ENCODE data around the gene CCDC92.

The CCDC92 gene

GRCh38 chr12:123946152-123946515 lies 26.5 kb downstream of the CCDC92 start:
- TF ChIP-seq, protein P1, sequence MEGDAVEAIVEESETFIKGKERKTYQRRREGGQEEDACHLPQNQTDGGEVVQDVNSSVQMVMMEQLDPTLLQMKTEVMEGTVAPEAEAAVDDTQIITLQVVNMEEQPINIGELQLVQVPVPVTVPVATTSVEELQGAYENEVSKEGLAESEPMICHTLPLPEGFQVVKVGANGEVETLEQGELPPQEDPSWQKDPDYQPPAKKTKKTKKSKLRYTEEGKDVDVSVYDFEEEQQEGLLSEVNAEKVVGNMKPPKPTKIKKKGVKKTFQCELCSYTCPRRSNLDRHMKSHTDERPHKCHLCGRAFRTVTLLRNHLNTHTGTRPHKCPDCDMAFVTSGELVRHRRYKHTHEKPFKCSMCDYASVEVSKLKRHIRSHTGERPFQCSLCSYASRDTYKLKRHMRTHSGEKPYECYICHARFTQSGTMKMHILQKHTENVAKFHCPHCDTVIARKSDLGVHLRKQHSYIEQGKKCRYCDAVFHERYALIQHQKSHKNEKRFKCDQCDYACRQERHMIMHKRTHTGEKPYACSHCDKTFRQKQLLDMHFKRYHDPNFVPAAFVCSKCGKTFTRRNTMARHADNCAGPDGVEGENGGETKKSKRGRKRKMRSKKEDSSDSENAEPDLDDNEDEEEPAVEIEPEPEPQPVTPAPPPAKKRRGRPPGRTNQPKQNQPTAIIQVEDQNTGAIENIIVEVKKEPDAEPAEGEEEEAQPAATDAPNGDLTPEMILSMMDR (IDR thresholded peaks at IDR 0.05; ENCODE audit: insufficient read depth, low read depth, low read length, missing control alignments) = no peak
- no peak overlapping the region for H3K4me3 ChIP-seq (ENCODE audit: low read depth, low read length)
- no peak for DNase-seq (ENCODE audit: low read depth)

GRCh38 chr12:123945287-123946151 lies 27.1 kb downstream of the CCDC92 start:
- H3K4me3 ChIP-seq (ENCODE audit: low read depth, low read length) = no peak overlapping the region
- TF ChIP-seq, protein P1 (IDR thresholded peaks at IDR 0.05; ENCODE audit: insufficient read depth, low read depth, low read length, missing control alignments) = no peak
- DNase-seq (ENCODE audit: low read depth) = no peak

DNA sequence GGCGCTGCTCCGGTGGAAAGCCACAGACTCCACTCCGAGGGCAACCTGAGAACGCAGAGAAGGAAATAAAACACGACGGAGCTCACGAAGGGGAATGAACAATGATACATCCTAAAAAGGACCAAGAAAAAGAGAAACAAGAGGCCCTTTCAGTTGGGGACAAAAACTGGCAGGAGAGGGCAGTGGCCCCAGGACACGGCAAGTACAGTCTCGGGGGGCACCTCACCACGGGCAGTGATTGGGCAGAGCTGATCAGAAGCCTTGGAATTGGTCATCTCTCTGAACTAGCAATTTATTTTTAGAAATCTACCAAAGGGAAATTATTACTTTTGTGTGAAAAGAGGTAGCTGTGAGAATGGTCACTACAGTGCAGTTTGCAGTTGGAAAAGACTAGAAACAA lies 27.9 kb downstream of the CCDC92 start:
- TF ChIP-seq, protein P1 (IDR thresholded peaks at IDR 0.05; ENCODE audit: insufficient read depth, low read depth, low read length, missing control alignments) = no peak
- no peak overlapping the region for H3K4me3 ChIP-seq (ENCODE audit: low read depth, low read length)
- no peak for DNase-seq (ENCODE audit: low read depth)

DNA sequence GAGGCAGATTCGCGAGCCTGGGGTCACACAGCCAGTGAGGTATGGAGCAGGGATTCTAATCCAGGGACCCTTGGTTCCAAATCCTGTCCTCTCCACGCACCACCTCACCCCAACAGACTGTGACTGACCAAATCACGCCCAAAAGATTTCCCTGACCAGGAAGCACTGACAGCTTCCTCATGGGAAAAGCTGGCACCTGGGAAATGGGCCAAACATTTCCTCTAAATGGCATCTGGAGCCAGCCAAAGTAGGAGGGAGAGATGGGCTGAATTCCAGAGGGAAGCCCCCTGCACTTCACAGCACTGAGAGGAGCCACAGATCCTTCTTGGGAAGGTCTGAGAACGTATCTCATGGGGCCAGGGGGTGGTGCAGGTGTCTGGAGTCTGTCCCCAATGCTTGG lies 28.8 kb downstream of the CCDC92 start:
- TF ChIP-seq, protein P1 (IDR thresholded peaks at IDR 0.05; ENCODE audit: insufficient read depth, low read depth, low read length, missing control alignments) = no peak
- H3K4me3 ChIP-seq (ENCODE audit: low read depth, low read length) = no peak overlapping the region
- no peak for DNase-seq (ENCODE audit: low read depth)

- H3K4me3 ChIP-seq (ENCODE audit: low read depth, low read length) = no peak overlapping the region
- DNase-seq (ENCODE audit: low read depth) = no peak
- TF ChIP-seq, protein P1 (IDR thresholded peaks at IDR 0.05; ENCODE audit: insufficient read depth, low read depth, low read length, missing control alignments) = no peak
Measured at GRCh38 chr12:123942911-123943648, 29.6 kb downstream of the CCDC92 start.

DNA sequence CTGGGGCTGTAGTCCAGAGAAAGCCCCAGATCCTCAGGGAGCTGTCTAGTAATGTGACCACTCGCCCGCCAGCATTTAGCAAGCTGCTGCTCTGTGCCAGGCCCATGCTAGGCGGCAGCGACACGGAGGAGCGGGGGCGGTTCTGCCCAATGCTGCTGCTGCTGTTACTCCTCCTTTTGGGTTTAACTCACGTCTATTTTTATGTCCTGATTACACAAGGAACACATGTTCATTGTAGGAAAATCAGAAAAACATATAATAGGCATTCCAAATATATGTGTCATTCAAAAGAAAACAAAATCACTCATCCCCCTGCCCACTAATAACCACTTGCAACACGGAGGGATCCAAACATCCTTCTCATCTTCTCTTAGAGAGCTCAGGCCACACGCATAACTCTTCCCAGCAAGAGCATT lies 30.4 kb downstream of the CCDC92 start:
- DNase-seq (ENCODE audit: low read depth) = no peak
- TF ChIP-seq, protein P1 (IDR thresholded peaks at IDR 0.05; ENCODE audit: insufficient read depth, low read depth, low read length, missing control alignments) = no peak
- no peak overlapping the region for H3K4me3 ChIP-seq (ENCODE audit: low read depth, low read length)

Data from GM12865 (cell line).